Fibroblast of mammary gland (primary cell): ENCODE measurements around the gene TBCD.

Experiments used
- DNase-seq: peaks from one replicate; pipeline ENCODE4 v3.0.0-alpha.2; 2010; ENCODE audit warnings: low read depth
- H3K4me3 ChIP-seq: 2 replicates; pipeline ENCODE4 v1.5.1; 2011; ENCODE audit warnings: low read depth, mild to moderate bottlenecking, low read length, moderate library complexity; ENCODE audit not compliant: control insufficient read depth
- CTCF ChIP-seq: conservative IDR thresholded peaks from 2 replicates; pipeline ENCODE4 v1.5.1; 2011; ENCODE audit warnings: low read depth, low read length, inconsistent platforms; ENCODE audit not compliant: control insufficient read depth, insufficient read depth

TBCD gene

GRCh38 chr17:82874011-82874835 lies 122.4 kb downstream of the TBCD start:
- H3K4me3 ChIP-seq = no peak overlapping the region
- no peak for TF ChIP-seq CTCF
- DNase-seq = no peak

GRCh38 chr17:82875407-82875856 lies 123.6 kb downstream of the TBCD start:
- no peak for DNase-seq
- H3K4me3 ChIP-seq = no peak overlapping the region
- no peak for TF ChIP-seq CTCF

GRCh38 chr17:82876149-82876548 lies 124.3 kb downstream of the TBCD start:
- peak; percentile 72 for DNase-seq
- H3K4me3 ChIP-seq = no peak overlapping the region
- TF ChIP-seq CTCF = no peak

GRCh38 chr17:82876602-82877379 lies 124.9 kb downstream of the TBCD start:
- peak; percentile 87 for DNase-seq
- peak; percentile 64 for TF ChIP-seq CTCF
- H3K4me3 ChIP-seq = no peak overlapping the region

- no peak overlapping the region for H3K4me3 ChIP-seq
- no peak for DNase-seq
- TF ChIP-seq CTCF = no peak
These were observed 126.7 kb downstream of the TBCD start for GRCh38 chr17:82878527-82878926.

- DNase-seq = no peak
- H3K4me3 ChIP-seq = no peak overlapping the region
- no peak for TF ChIP-seq CTCF
These were observed 127.4 kb downstream of the TBCD start for GRCh38 chr17:82879241-82879640.
